GM20000 (cell line): Measurements from ENCODE around the gene COL10A1.
A peak's percentile ranks its signal among the peaks of the same experiment; 100 is the strongest.

Experiments
- DNase-seq: peaks from one replicate; pipeline ENCODE4 v3.0.0; 2012; ENCODE audit warnings: low spot score
- TF ChIP-seq, protein P1 (sequence below): IDR thresholded peaks from 2 replicates; pipeline ENCODE4 v1.5.1; 2012; ENCODE audit warnings: mild to moderate bottlenecking, control low read depth; ENCODE audit errors: extremely low read depth, missing control alignments

COL10A1 gene

DNA sequence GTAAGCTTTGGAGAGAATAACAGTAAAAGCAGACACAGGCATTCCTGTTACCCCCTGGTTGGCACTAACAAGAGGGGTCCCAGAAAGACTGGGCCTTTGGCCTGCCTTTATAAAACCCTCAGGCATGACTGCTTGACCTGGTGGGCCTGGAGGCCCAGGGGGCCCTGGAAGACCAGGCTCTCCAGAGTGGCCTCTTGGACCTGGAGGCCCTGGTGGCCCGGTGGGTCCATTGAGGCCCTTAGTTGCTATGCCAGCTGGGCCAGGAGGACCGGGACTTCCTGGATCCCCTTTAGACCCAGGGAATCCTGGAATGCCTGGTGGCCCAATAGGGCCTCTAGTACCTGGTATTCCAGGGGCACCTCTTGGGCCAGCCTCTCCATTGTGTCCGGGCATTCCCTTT is 5.5 kb downstream of the COL10A1 start:
- TF ChIP-seq, protein P1, sequence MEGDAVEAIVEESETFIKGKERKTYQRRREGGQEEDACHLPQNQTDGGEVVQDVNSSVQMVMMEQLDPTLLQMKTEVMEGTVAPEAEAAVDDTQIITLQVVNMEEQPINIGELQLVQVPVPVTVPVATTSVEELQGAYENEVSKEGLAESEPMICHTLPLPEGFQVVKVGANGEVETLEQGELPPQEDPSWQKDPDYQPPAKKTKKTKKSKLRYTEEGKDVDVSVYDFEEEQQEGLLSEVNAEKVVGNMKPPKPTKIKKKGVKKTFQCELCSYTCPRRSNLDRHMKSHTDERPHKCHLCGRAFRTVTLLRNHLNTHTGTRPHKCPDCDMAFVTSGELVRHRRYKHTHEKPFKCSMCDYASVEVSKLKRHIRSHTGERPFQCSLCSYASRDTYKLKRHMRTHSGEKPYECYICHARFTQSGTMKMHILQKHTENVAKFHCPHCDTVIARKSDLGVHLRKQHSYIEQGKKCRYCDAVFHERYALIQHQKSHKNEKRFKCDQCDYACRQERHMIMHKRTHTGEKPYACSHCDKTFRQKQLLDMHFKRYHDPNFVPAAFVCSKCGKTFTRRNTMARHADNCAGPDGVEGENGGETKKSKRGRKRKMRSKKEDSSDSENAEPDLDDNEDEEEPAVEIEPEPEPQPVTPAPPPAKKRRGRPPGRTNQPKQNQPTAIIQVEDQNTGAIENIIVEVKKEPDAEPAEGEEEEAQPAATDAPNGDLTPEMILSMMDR = no peak
- no peak for DNase-seq

- TF ChIP-seq, protein P1 = no peak
- DNase-seq = no peak
Measured at GRCh38 chr6:116118608-116119007, 7.3 kb downstream of the COL10A1 start.

DNA sequence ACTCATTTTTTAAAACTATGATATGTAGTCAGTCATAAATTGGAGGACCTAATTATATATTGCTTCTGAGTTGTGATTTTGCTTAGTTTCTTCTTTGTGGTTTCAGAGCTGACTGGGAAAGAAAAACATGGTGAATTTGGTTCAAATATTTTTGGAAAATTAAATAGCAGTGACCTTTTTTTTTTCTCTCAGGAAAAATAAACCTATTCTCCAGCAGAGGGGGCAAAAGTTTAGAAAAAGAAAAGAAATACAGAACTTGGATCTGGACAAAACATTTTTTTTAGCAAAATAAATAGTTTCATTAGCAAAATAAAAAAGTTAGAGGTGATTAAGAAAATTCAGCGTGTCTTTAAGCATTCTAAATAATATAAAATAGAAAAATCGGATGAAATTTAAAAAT is 10.2 kb downstream of the COL10A1 start:
- no peak for DNase-seq
- TF ChIP-seq, protein P1 = no peak

GRCh38 chr6:116113386-116113785 is 12.5 kb downstream of the COL10A1 start:
- no peak for DNase-seq
- TF ChIP-seq, protein P1 = no peak

DNA sequence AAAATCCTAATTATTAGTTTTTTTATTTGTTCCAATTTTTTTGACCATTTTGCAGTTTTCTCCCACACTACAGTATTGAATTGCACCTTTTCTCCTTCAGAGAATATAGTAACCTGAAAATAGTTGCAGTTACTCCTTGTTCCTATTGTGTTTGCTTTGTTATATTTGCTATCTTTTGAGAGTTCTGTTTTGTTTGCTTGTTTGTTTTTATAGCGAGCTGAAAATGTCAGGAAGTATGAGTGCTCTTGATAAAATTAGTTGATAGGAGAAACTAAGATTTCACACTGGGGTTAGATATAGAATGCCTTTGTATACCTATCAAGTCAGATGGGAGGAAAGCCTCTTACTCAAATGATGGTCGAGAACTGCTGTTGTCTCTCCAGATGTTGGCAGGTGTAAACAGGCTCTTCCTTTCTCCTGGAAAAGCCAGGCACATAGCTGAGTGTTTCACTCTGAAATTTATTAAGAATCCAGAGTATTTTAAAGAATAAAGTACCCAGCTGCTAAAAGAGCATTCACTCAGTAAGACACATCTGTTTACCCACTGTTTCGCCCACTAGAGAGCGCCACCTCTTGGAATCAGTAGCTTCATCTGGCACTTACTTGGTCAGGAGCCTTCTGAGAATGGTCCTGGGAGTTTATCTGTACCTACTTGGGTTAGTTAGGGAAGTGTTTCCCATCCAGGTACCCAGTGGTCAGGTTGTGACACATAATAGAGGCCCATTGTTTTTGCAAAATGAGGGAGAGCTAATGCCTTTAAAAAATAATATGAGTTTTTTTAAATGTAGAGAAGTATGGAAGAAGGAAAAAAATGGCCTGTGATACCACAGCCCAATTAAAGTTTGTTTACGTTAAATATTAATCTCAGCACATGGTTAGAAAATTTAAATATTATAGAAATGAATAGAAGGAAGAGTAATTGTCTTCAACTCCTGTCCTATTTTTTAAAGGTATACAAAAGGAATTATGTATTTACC is 14.1 kb downstream of the COL10A1 start:
- TF ChIP-seq, protein P1 = peak; percentile 30
- no peak for DNase-seq

- TF ChIP-seq, protein P1 = no peak
- DNase-seq = no peak
Measured at GRCh38 chr6:116108836-116109235, 17.1 kb downstream of the COL10A1 start.

GRCh38 chr6:116106146-116106545 is 19.8 kb downstream of the COL10A1 start:
- DNase-seq = no peak

More at GRCh38 chr6:116106146-116106545, 19.8 kb downstream of the COL10A1 start:
- TF ChIP-seq, protein P1 = no peak
